Lung microvascular endothelial cell (primary cell): ENCODE results near the gene MT1E. TPM values are rescaled to one million over a fixed set of nuclear protein-coding genes. Genes with fewer than 3 reads are reported as not detected.
A peak's percentile ranks its signal among the peaks of the same experiment; 100 is the strongest.
"Not testable (repeated sequence)": the region's sequence is repeated elsewhere in the genome, so short reads cannot be mapped to it uniquely, and the experiment has no call there.

Experiments used
- DNase-seq, 2 donors: peaks; one replicate each; pipeline versions ENCODE4 v3.0.0 to v3.0.0-alpha.2; 2010; ENCODE audit warnings: low read depth in 2 of 2
- total RNA-seq: library from RNA; depleted of rRNA; stranded (reverse); fragments of >200 nt; gene quantifications from 2 replicates; pipeline ENCODE4 v1.2.1, GENCODE V29; 2014

The MT1E gene
- total RNA-seq, 1 donor from 2014 or later: 30.2 TPM

GRCh38 chr16:56606476-56607108 is 19.0 kb upstream of the MT1E start:
- peak in 1 of 2 donors; percentile 77 for DNase-seq

- DNase-seq: peak; percentile 98 to 99
Observed at GRCh38 chr16:56607109-56607618, 18.4 kb upstream of the MT1E start.

- no peak for DNase-seq
Observed at GRCh38 chr16:56607675-56608042, 17.9 kb upstream of the MT1E start.

GRCh38 chr16:56608043-56608875 is 17.3 kb upstream of the MT1E start, which contains the start of gene MT2A:
TSS of gene MT2A (plus strand) at chr16:56608584. CDS start at chr16:56608656, 72 bp downstream.
- DNase-seq: peak; percentile 96 to 99

- DNase-seq: no peak
Observed at GRCh38 chr16:56608876-56609462, 16.6 kb upstream of the MT1E start.

GRCh38 chr16:56609463-56609921 is 16.1 kb upstream of the MT1E start:
- peak; percentile 91 to 93 for DNase-seq

GRCh38 chr16:56610017-56610608 is 15.5 kb upstream of the MT1E start:
- DNase-seq: peak; percentile 37 to 87

GRCh38 chr16:56610609-56611111 is 14.9 kb upstream of the MT1E start:
- DNase-seq: no peak

- peak; percentile 36 to 67 for DNase-seq
Observed at GRCh38 chr16:56611281-56611833, 14.2 kb upstream of the MT1E start.

- no peak for DNase-seq
Observed at GRCh38 chr16:56613706-56614105, 11.9 kb upstream of the MT1E start.

GRCh38 chr16:56614549-56614991 is 11.0 kb upstream of the MT1E start:
- DNase-seq: peak in 1 of 2 donors; percentile 72

- DNase-seq: no peak
Observed at GRCh38 chr16:56615353-56615752, 10.2 kb upstream of the MT1E start.

GRCh38 chr16:56616608-56617211 is 8.9 kb upstream of the MT1E start:
- no peak for DNase-seq

GRCh38 chr16:56617212-56618085 is 8.1 kb upstream of the MT1E start:
- DNase-seq: peak in 1 of 2 donors; percentile 64

- DNase-seq: no peak
Observed at GRCh38 chr16:56618138-56618537, 7.4 kb upstream of the MT1E start.

- DNase-seq: no peak
Observed at GRCh38 chr16:56620339-56620897, 5.2 kb upstream of the MT1E start.

- not testable (repeated sequence) for DNase-seq
Observed at GRCh38 chr16:56621665-56622445, 3.7 kb upstream of the MT1E start.

- DNase-seq: not testable (repeated sequence)
Observed at GRCh38 chr16:56623184-56623583, 2.4 kb upstream of the MT1E start.
